ENCODE data around the gene FGD5.

Gene FGD5

GRCh38 chr3:14819671-14820070 is 909 bp downstream of the FGD5 start:
- ChIA-PET POLR2A (ENCODE audit: low non-redundant PET) (no interaction called here), CTCF (no interaction called here)
- DNase-seq (ENCODE audit: low spot score): no peak
- no peak for TF ChIP-seq CTCF (conservative IDR thresholded peaks at IDR 0.05; ENCODE audit: low read depth)
- H3K27ac ChIP-seq: no peak overlapping the region

- no peak overlapping the region for H3K27ac ChIP-seq
- TF ChIP-seq CTCF (conservative IDR thresholded peaks at IDR 0.05; ENCODE audit: low read depth): no peak
- ChIA-PET CTCF (no interaction called here), POLR2A (ENCODE audit: low non-redundant PET) (no interaction called here)
- no peak for DNase-seq (ENCODE audit: low spot score)
Observed at GRCh38 chr3:14820156-14820555, 1.4 kb downstream of the FGD5 start.

GRCh38 chr3:14821151-14821550 is 2.4 kb downstream of the FGD5 start:
- ChIA-PET CTCF (interaction anchor here (0.7 kb wide), 1 partner anchor 92 kb away, joined by 3 read pairs; no protein-coding TSS in a partner anchor), POLR2A (ENCODE audit: low non-redundant PET) (no interaction called here)
- no peak for DNase-seq (ENCODE audit: low spot score)
- no peak overlapping the region for H3K27ac ChIP-seq
- TF ChIP-seq CTCF (conservative IDR thresholded peaks at IDR 0.05; ENCODE audit: low read depth): no peak

GRCh38 chr3:14822134-14822533 is 3.4 kb downstream of the FGD5 start:
- no peak for TF ChIP-seq CTCF (conservative IDR thresholded peaks at IDR 0.05; ENCODE audit: low read depth)
- no peak for DNase-seq (ENCODE audit: low spot score)
- CTCF ChIA-PET: no interaction called here
- POLR2A ChIA-PET (ENCODE audit: low non-redundant PET): no interaction called here
- H3K27ac ChIP-seq: no peak overlapping the region

- POLR2A ChIA-PET (ENCODE audit: low non-redundant PET): no interaction called here
- H3K27ac ChIP-seq: no peak overlapping the region
- no peak for TF ChIP-seq CTCF (conservative IDR thresholded peaks at IDR 0.05; ENCODE audit: low read depth)
- CTCF ChIA-PET: no interaction called here
- no peak for DNase-seq (ENCODE audit: low spot score)
Observed at GRCh38 chr3:14822670-14823390, 4.1 kb downstream of the FGD5 start.

GRCh38 chr3:14823393-14823792 is 4.6 kb downstream of the FGD5 start:
- TF ChIP-seq CTCF (conservative IDR thresholded peaks at IDR 0.05; ENCODE audit: low read depth): no peak
- no peak for DNase-seq (ENCODE audit: low spot score)
- no peak overlapping the region for H3K27ac ChIP-seq
- CTCF ChIA-PET: no interaction called here
- POLR2A ChIA-PET (ENCODE audit: low non-redundant PET): no interaction called here

Measured in RWPE1 (cell line).